Fibroblast of skin of left biceps (primary cell): ENCODE measurements around the gene EYA2.

Experiments
- DNase-seq, 2 experiments: peaks; one replicate each; pipeline ENCODE4 v3.0.0-alpha.2; 2013; ENCODE audit warnings: low read depth in 2 of 2

Gene EYA2

GRCh38 chr20:47036091-47036870 lies 141.6 kb downstream of the EYA2 start:
- no peak for DNase-seq

- DNase-seq: no peak
Measured at GRCh38 chr20:47038566-47039560, 144.2 kb downstream of the EYA2 start.

- DNase-seq: no peak
Measured at GRCh38 chr20:47040506-47041125, 146.0 kb downstream of the EYA2 start.

- DNase-seq: no peak
Measured at GRCh38 chr20:47041396-47041899, 146.8 kb downstream of the EYA2 start.

- DNase-seq: no peak
Measured at GRCh38 chr20:47042464-47042863, 147.8 kb downstream of the EYA2 start.

GRCh38 chr20:47043086-47043485 lies 148.4 kb downstream of the EYA2 start:
- DNase-seq: no peak

- DNase-seq: no peak
Measured at GRCh38 chr20:47044938-47045337, 150.3 kb downstream of the EYA2 start.

- DNase-seq: no peak
Measured at GRCh38 chr20:47048054-47048453, 153.4 kb downstream of the EYA2 start.

GRCh38 chr20:47049771-47050170 lies 155.1 kb downstream of the EYA2 start:
- DNase-seq: no peak

GRCh38 chr20:47050996-47051395 lies 156.4 kb downstream of the EYA2 start:
- DNase-seq: no peak

GRCh38 chr20:47051936-47052526 lies 157.4 kb downstream of the EYA2 start:
- DNase-seq: no peak

GRCh38 chr20:47054506-47054905 lies 159.9 kb downstream of the EYA2 start:
- no peak for DNase-seq

GRCh38 chr20:47054945-47055344 lies 160.3 kb downstream of the EYA2 start:
- DNase-seq: no peak

GRCh38 chr20:47055699-47056369 lies 161.2 kb downstream of the EYA2 start:
- peak; percentile 19 to 31 for DNase-seq

GRCh38 chr20:47057661-47058060 lies 163.0 kb downstream of the EYA2 start:
- DNase-seq: no peak

GRCh38 chr20:47058236-47058635 lies 163.6 kb downstream of the EYA2 start:
- DNase-seq: no peak

GRCh38 chr20:47059536-47059935 lies 164.9 kb downstream of the EYA2 start:
- DNase-seq: no peak

GRCh38 chr20:47061549-47061948 lies 166.9 kb downstream of the EYA2 start:
- no peak for DNase-seq

GRCh38 chr20:47062226-47062890 lies 167.7 kb downstream of the EYA2 start:
- no peak for DNase-seq

- no peak for DNase-seq
Measured at GRCh38 chr20:47063407-47063806, 168.8 kb downstream of the EYA2 start.
